T-helper 17 cell (primary cell): ENCODE data around the gene CCDC134. TPM values are rescaled to one million over a fixed set of nuclear protein-coding genes. Genes with fewer than 3 reads are reported as not detected.

Source experiments
- ATAC-seq: fragments of 150-1000 bp; cut with Tn5 transposase; 2 replicates; pipeline ENCODE4 v1.10.0; 2021; ENCODE audit warnings: mild to moderate bottlenecking, moderate library complexity
- DNase-seq, 3 donors: peaks; one replicate each; pipeline versions ENCODE4 v3.0.0 to v3.0.0-alpha.2; 2020 to 2021
- H3K9me3 ChIP-seq: one replicate; pipeline ENCODE4 v1.7.0; 2013; ENCODE audit warnings: low read length, mild to moderate bottlenecking; ENCODE audit not compliant: control insufficient read depth, poor library complexity, severe bottlenecking
- H3K27ac Mint-ChIP-seq: one replicate; pipeline ENCODE4 v1.8.0; 2022; ENCODE audit warnings: mild to moderate bottlenecking, moderate library complexity, mixed read lengths
- H3K27me3 Mint-ChIP-seq: one replicate; pipeline ENCODE4 v1.8.0; 2022; ENCODE audit warnings: mixed read lengths
- H3K36me3 Mint-ChIP-seq: one replicate; pipeline ENCODE4 v1.8.0; 2022; ENCODE audit warnings: low read depth, mixed read lengths
- H3K4me1 Mint-ChIP-seq: one replicate; pipeline ENCODE4 v1.8.0; 2022; ENCODE audit warnings: mild to moderate bottlenecking, mixed read lengths
- H3K4me3 Mint-ChIP-seq: one replicate; pipeline ENCODE4 v1.8.0; 2022; ENCODE audit warnings: mild to moderate bottlenecking, moderate library complexity, mixed read lengths
- total RNA-seq, 4 donors: library from RNA in 2 of 4; stranded (reverse) in 2 of 4; gene quantifications; one replicate each; pipeline ENCODE4 v1.2.3 and lab custom pipeline; 2022 to 2026

Gene CCDC134
- total RNA-seq, 2 donors from 2014 or later: 13.7 to 14.2 TPM

GRCh38 chr22:41870786-41871185 is 70.3 kb downstream of the CCDC134 start:
- DNase-seq (no peak), ATAC-seq (no peak)
- Mint-ChIP-seq H3K4me1 (peaks cover 8% of the 10 kb centered on the region), H3K4me3 (peak overlapping the region; percentile 19), H3K27me3 (no peaks in the 10 kb centered on the region), H3K27ac (no peak overlapping the region), H3K36me3 (no peaks in the 10 kb centered on the region)
- no peaks in the 10 kb centered on the region for H3K9me3 ChIP-seq

- H3K4me3 Mint-ChIP-seq: no peak overlapping the region
- no peak for DNase-seq
- peaks cover 8% of the 10 kb centered on the region for H3K4me1 Mint-ChIP-seq
- peaks cover 7% of the 10 kb centered on the region for H3K36me3 Mint-ChIP-seq
- H3K9me3 ChIP-seq: no peaks in the 10 kb centered on the region
- peak overlapping the region; percentile 72 for H3K27ac Mint-ChIP-seq
- no peaks in the 10 kb centered on the region for H3K27me3 Mint-ChIP-seq
- ATAC-seq: peak; percentile 89
These were observed 72.9 kb downstream of the CCDC134 start for GRCh38 chr22:41873391-41873790.

GRCh38 chr22:41874090-41874489 is 73.6 kb downstream of the CCDC134 start:
- ATAC-seq (no peak), DNase-seq (no peak)
- H3K4me1 Mint-ChIP-seq: peaks cover 13% of the 10 kb centered on the region
- no peak overlapping the region for H3K4me3 Mint-ChIP-seq
- peaks cover 9% of the 10 kb centered on the region for H3K36me3 Mint-ChIP-seq
- H3K27me3 Mint-ChIP-seq: no peaks in the 10 kb centered on the region
- H3K9me3 ChIP-seq: no peaks in the 10 kb centered on the region
- peak overlapping the region; percentile 72 for H3K27ac Mint-ChIP-seq

- H3K36me3 Mint-ChIP-seq: peaks cover 11% of the 10 kb centered on the region
- H3K4me1 Mint-ChIP-seq: peaks cover 14% of the 10 kb centered on the region
- H3K27ac Mint-ChIP-seq: peak overlapping the region; percentile 32
- H3K4me3 Mint-ChIP-seq: no peak overlapping the region
- H3K27me3 Mint-ChIP-seq: no peaks in the 10 kb centered on the region
- ATAC-seq: no peak
- no peaks in the 10 kb centered on the region for H3K9me3 ChIP-seq
- DNase-seq: no peak
These were observed 75.2 kb downstream of the CCDC134 start for GRCh38 chr22:41875531-41876270.

Other genes with a start within 250 kb of the CCDC134 start
- not detected for gene CSDC2, start 239.7 kb upstream of the CCDC134 start, total RNA-seq
- gene PMM1, start 210.8 kb upstream of the CCDC134 start, total RNA-seq: 10 to 100 TPM; 23.1 to 25.3 TPM
- gene DESI1, start 179.6 kb upstream of the CCDC134 start, total RNA-seq: 10 to 100 TPM; 16.3 to 19.1 TPM
- 100 to 1,000 TPM; 147 to 165 TPM for gene XRCC6, start 179.4 kb upstream of the CCDC134 start, total RNA-seq
- gene SNU13, start 111.8 kb upstream of the CCDC134 start, total RNA-seq: 100 to 1,000 TPM; 120 to 148 TPM
- 10 to 100 TPM; 53.8 to 60.9 TPM for gene MEI1, start 101.2 kb upstream of the CCDC134 start, total RNA-seq
- 100 to 1,000 TPM; 102 to 106 TPM for gene SREBF2, start 32.4 kb downstream of the CCDC134 start, total RNA-seq
- 1 to 10 TPM in 1 of 2 donors, not detected in 1; 1.6 TPM for gene SHISA8, start 114.4 kb downstream of the CCDC134 start, total RNA-seq
- gene TNFRSF13C, start 126.1 kb downstream of the CCDC134 start, total RNA-seq: 10 to 100 TPM; 10.2 to 23.9 TPM
- 10 to 100 TPM; 26.9 to 28.3 TPM for gene CENPM, start 146.5 kb downstream of the CCDC134 start, total RNA-seq
- gene SEPTIN3, start 168.8 kb downstream of the CCDC134 start, total RNA-seq: under 1 TPM in 1 of 2 donors, not detected in 1; 0.42 TPM
- gene WBP2NL, start 198.1 kb downstream of the CCDC134 start, total RNA-seq: 1 to 10 TPM in 1 of 2 donors, under 1 TPM in 1; 0.91 to 1.7 TPM